Hematopoietic multipotent progenitor cell treated with erythropoietin and hydrocortisone succinate and interleukin-3 and kit ligand, for 17 days (in vitro differentiated cells): ENCODE data around the gene HLA-C.
"Not testable (repeated sequence)": the region's sequence is repeated elsewhere in the genome, so short reads cannot be mapped to it uniquely, and the experiment has no call there.

Experiments used
- DNase-seq: peaks from one replicate; pipeline ENCODE4 v3.0.0-alpha.2; 2015; ENCODE audit warnings: low spot score

HLA-C gene

GRCh38 chr6:31270788-31271640 is 878 bp downstream of the HLA-C start:
- peak; percentile 24 for DNase-seq

GRCh38 chr6:31268836-31269235 is 3.1 kb downstream of the HLA-C start:
- no peak for DNase-seq

- DNase-seq: no peak
These were observed 3.5 kb downstream of the HLA-C start for GRCh38 chr6:31268369-31268765.

GRCh38 chr6:31267651-31268368 is 4.1 kb downstream of the HLA-C start:
- no peak for DNase-seq

GRCh38 chr6:31266567-31267360 is 5.1 kb downstream of the HLA-C start:
- DNase-seq: no peak

GRCh38 chr6:31265926-31266325 is 6.0 kb downstream of the HLA-C start:
- no peak for DNase-seq

- not testable (repeated sequence) for DNase-seq
These were observed 8.5 kb downstream of the HLA-C start for GRCh38 chr6:31263346-31263933.

- not testable (repeated sequence) for DNase-seq
These were observed 11.9 kb downstream of the HLA-C start for GRCh38 chr6:31259995-31260394.

GRCh38 chr6:31252625-31253024 is 19.3 kb downstream of the HLA-C start:
- DNase-seq: no peak

GRCh38 chr6:31251261-31251660 is 20.6 kb downstream of the HLA-C start:
- DNase-seq: no peak

- no peak for DNase-seq
These were observed 22.7 kb downstream of the HLA-C start for GRCh38 chr6:31249184-31249583.

GRCh38 chr6:31247813-31248212 is 24.1 kb downstream of the HLA-C start:
- DNase-seq: no peak

GRCh38 chr6:31246051-31246521 is 25.8 kb downstream of the HLA-C start:
- no peak for DNase-seq

GRCh38 chr6:31243508-31243907 is 28.4 kb downstream of the HLA-C start:
- no peak for DNase-seq

- DNase-seq: no peak
These were observed 32.0 kb downstream of the HLA-C start for GRCh38 chr6:31239854-31240253.

- DNase-seq: not testable (repeated sequence)
These were observed 37.8 kb downstream of the HLA-C start for GRCh38 chr6:31234101-31234500.

- no peak for DNase-seq
These were observed 43.4 kb downstream of the HLA-C start for GRCh38 chr6:31228476-31228875.

- no peak for DNase-seq
These were observed 44.7 kb downstream of the HLA-C start for GRCh38 chr6:31227143-31227542.

- DNase-seq: no peak
These were observed 46.2 kb downstream of the HLA-C start for GRCh38 chr6:31225735-31226134.

- no peak for DNase-seq
These were observed 49.4 kb downstream of the HLA-C start for GRCh38 chr6:31222496-31222895.
